Tibial nerve (tissue), 4 donors: ENCODE measurements around the gene LRRC28.

Source experiments
- EP300 ChIP-seq, 2 donors: sonication (generic); formaldehyde crosslinking; IDR thresholded peaks; one replicate each; pipeline ENCODE4 v1.6.1; 2017; ENCODE audit warnings: antibody characterized with exemption in 2 of 2, mild to moderate bottlenecking in 1 of 2
- TF ChIP-seq, protein P1 (sequence below), 5 experiments: fragments of 200-600 bp in 3 of 5; fragments of 450-650 bp in 2 of 5; sonication (generic) in 3 of 5; IDR thresholded peaks; one replicate each; pipeline ENCODE4 v1.5.1; 2016 to 2019; ENCODE audit warnings: antibody characterized with exemption in 5 of 5, mild to moderate bottlenecking in 3 of 5, moderate library complexity in 2 of 5

GRCh38 chr15:99275061-99275460, 23.8 kb downstream of the LRRC28 start:
- TF ChIP-seq, protein P1, sequence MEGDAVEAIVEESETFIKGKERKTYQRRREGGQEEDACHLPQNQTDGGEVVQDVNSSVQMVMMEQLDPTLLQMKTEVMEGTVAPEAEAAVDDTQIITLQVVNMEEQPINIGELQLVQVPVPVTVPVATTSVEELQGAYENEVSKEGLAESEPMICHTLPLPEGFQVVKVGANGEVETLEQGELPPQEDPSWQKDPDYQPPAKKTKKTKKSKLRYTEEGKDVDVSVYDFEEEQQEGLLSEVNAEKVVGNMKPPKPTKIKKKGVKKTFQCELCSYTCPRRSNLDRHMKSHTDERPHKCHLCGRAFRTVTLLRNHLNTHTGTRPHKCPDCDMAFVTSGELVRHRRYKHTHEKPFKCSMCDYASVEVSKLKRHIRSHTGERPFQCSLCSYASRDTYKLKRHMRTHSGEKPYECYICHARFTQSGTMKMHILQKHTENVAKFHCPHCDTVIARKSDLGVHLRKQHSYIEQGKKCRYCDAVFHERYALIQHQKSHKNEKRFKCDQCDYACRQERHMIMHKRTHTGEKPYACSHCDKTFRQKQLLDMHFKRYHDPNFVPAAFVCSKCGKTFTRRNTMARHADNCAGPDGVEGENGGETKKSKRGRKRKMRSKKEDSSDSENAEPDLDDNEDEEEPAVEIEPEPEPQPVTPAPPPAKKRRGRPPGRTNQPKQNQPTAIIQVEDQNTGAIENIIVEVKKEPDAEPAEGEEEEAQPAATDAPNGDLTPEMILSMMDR (IDR thresholded peaks at IDR 0.05): no peak
- no peak for TF ChIP-seq EP300 (IDR thresholded peaks at IDR 0.05)
